PC-9 (cell line): ENCODE data around the gene ARHGEF33.

Source experiments
- EZH2 ChIP-seq: fragments of 200-600 bp; sonication (generic); IDR thresholded peaks from 2 replicates; pipeline ENCODE4 v1.8.0; 2017; ENCODE audit warnings: antibody characterized with exemption, low read depth
- TF ChIP-seq, protein P1 (sequence below): fragments of 200-600 bp; sonication (generic); conservative IDR thresholded peaks from 2 replicates; pipeline ENCODE4 v1.6.1; 2017; ENCODE audit warnings: mixed run types, antibody characterized with exemption, mild to moderate bottlenecking, moderate library complexity

GRCh38 chr2:38957972-38958371 is 68.3 kb downstream of the ARHGEF33 start:
- TF ChIP-seq, protein P1, sequence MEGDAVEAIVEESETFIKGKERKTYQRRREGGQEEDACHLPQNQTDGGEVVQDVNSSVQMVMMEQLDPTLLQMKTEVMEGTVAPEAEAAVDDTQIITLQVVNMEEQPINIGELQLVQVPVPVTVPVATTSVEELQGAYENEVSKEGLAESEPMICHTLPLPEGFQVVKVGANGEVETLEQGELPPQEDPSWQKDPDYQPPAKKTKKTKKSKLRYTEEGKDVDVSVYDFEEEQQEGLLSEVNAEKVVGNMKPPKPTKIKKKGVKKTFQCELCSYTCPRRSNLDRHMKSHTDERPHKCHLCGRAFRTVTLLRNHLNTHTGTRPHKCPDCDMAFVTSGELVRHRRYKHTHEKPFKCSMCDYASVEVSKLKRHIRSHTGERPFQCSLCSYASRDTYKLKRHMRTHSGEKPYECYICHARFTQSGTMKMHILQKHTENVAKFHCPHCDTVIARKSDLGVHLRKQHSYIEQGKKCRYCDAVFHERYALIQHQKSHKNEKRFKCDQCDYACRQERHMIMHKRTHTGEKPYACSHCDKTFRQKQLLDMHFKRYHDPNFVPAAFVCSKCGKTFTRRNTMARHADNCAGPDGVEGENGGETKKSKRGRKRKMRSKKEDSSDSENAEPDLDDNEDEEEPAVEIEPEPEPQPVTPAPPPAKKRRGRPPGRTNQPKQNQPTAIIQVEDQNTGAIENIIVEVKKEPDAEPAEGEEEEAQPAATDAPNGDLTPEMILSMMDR: no peak
- TF ChIP-seq EZH2: no peak
